ENCODE data around the gene ARMH4. TPM values are rescaled to one million over a fixed set of nuclear protein-coding genes. Genes with fewer than 3 reads are reported as not detected.
A peak's percentile ranks its signal among the peaks of the same experiment; 100 is the strongest.

The ARMH4 gene
- polyA plus RNA-seq, 1 experiment, result 1.6 TPM

GRCh38 chr14:58078068-58078467, 73.9 kb downstream of the ARMH4 start:
- ChIA-PET CTCF (interaction anchor here (1.4 to 2.3 kb wide), 2 partner anchors 30 to 386 kb away, joined by 4 to 9 read pairs; no protein-coding TSS in a partner anchor), POLR2A (no interaction called here)
- no peak for TF ChIP-seq CTCF (IDR thresholded peaks at IDR 0.05; ENCODE audit: insufficient read depth, low read depth, low read length)
- peak; percentile 70 for DNase-seq (ENCODE audit: low read depth)
- Histone ChIP-seq H3K27me3 (ENCODE audit: control insufficient read depth, insufficient read depth, low read length) (no peaks in the 10 kb centered on the region), H3K36me3 (ENCODE audit: control insufficient read depth, insufficient read depth, low read length) (no peaks in the 10 kb centered on the region), H3K4me3 (ENCODE audit: low read depth, low read length) (no peak overlapping the region)

GRCh38 chr14:58077621-58078020, 74.4 kb downstream of the ARMH4 start:
- no peak for TF ChIP-seq CTCF (IDR thresholded peaks at IDR 0.05; ENCODE audit: insufficient read depth, low read depth, low read length)
- ChIA-PET CTCF (interaction anchor here (1.3 to 2.3 kb wide), 3 partner anchors 31 to 592 kb away, joined by 4 to 9 read pairs (median 4); no protein-coding TSS in a partner anchor), POLR2A (no interaction called here)
- Histone ChIP-seq H3K27me3 (ENCODE audit: control insufficient read depth, insufficient read depth, low read length) (no peaks in the 10 kb centered on the region), H3K36me3 (ENCODE audit: control insufficient read depth, insufficient read depth, low read length) (no peaks in the 10 kb centered on the region), H3K4me3 (ENCODE audit: low read depth, low read length) (no peak overlapping the region)
- peak; percentile 43 for DNase-seq (ENCODE audit: low read depth)

- Histone ChIP-seq H3K4me3 (ENCODE audit: low read depth, low read length) (no peak overlapping the region), H3K36me3 (ENCODE audit: control insufficient read depth, insufficient read depth, low read length) (no peaks in the 10 kb centered on the region), H3K27me3 (ENCODE audit: control insufficient read depth, insufficient read depth, low read length) (peaks cover 2% of the 10 kb centered on the region; the same call in 1 of the 2 replicates)
- ChIA-PET POLR2A (no interaction called here), CTCF (interaction anchor here (0.6 to 2.5 kb wide), 15 partner anchors 9 to 599 kb away, joined by 3 to 13 read pairs (median 4); no protein-coding TSS in a partner anchor)
- no peak for DNase-seq (ENCODE audit: low read depth)
- TF ChIP-seq CTCF (IDR thresholded peaks at IDR 0.05; ENCODE audit: insufficient read depth, low read depth, low read length), result no peak
These were observed 78.5 kb downstream of the ARMH4 start for GRCh38 chr14:58073516-58073915.

GRCh38 chr14:58072288-58073071, 79.5 kb downstream of the ARMH4 start:
- DNase-seq (ENCODE audit: low read depth), result no peak
- ChIA-PET POLR2A (no interaction called here), CTCF (interaction anchor here (0.6 to 2.5 kb wide), 17 partner anchors 9 to 589 kb away, joined by 3 to 13 read pairs (median 4); no protein-coding TSS in a partner anchor)
- Histone ChIP-seq H3K27me3 (ENCODE audit: control insufficient read depth, insufficient read depth, low read length) (peaks cover 2% of the 10 kb centered on the region; the same call in 1 of the 2 replicates), H3K36me3 (ENCODE audit: control insufficient read depth, insufficient read depth, low read length) (no peaks in the 10 kb centered on the region), H3K4me3 (ENCODE audit: low read depth, low read length) (no peak overlapping the region)
- TF ChIP-seq CTCF (IDR thresholded peaks at IDR 0.05; ENCODE audit: insufficient read depth, low read depth, low read length), result peak; percentile 70

GRCh38 chr14:58071341-58071740, 80.7 kb downstream of the ARMH4 start:
- no peak for DNase-seq (ENCODE audit: low read depth)
- CTCF ChIA-PET, result interaction anchor here (1.2 to 1.5 kb wide), 4 partner anchors 10 to 588 kb away, joined by 3 to 7 read pairs (median 4); no protein-coding TSS in a partner anchor
- POLR2A ChIA-PET, result no interaction called here

More at GRCh38 chr14:58071341-58071740, 80.7 kb downstream of the ARMH4 start:
- no peak overlapping the region for H3K4me3 ChIP-seq (ENCODE audit: low read depth, low read length)
- H3K36me3 ChIP-seq (ENCODE audit: control insufficient read depth, insufficient read depth, low read length), result no peaks in the 10 kb centered on the region
- TF ChIP-seq CTCF (IDR thresholded peaks at IDR 0.05; ENCODE audit: insufficient read depth, low read depth, low read length), result no peak
- peaks cover 2% of the 10 kb centered on the region; the same call in 1 of the 2 replicates for H3K27me3 ChIP-seq (ENCODE audit: control insufficient read depth, insufficient read depth, low read length)

Data from BJ (cell line).